Panc1 (cell line): ENCODE measurements around the gene ZDHHC20. TPM values are rescaled to one million over a fixed set of nuclear protein-coding genes. Genes with fewer than 3 reads are reported as not detected.

ENCODE experiments used
- ATAC-seq: fragments of 200-7000 bp; cut with Tn5 transposase; 2 replicates; pipeline ENCODE4 v1.9.1; 2020; ENCODE audit warnings: mild to moderate bottlenecking, moderate library complexity
- BruUV-seq: library from RNA; stranded (reverse); fragments of 400-500 nt; replicated peaks from 2 replicates; lab custom pipeline; 2021; lab: Mats Ljungman, UMichigan
- CTCF ChIA-PET: fragments of 300-600 bp; sonication (Branson Sonifier 250); formaldehyde crosslinking; loops from one replicate; lab custom pipeline; 2022; ENCODE audit warnings: antibody characterized with exemption; lab: Charles Lee
- POLR2A ChIA-PET: fragments of 300-600 bp; sonication (Branson Sonifier 250); formaldehyde crosslinking; loops from one replicate; lab custom pipeline; 2022; ENCODE audit warnings: antibody characterized with exemption; lab: Charles Lee
- DNase-seq: peaks from one replicate; pipeline ENCODE4 v3.0.0-alpha.2; 2010; ENCODE audit warnings: low read depth, low spot score
- H3K27ac ChIP-seq: 2 replicates; pipeline ENCODE4 v1.5.1; 2011; ENCODE audit warnings: mild to moderate bottlenecking, low read length, inconsistent platforms
- H3K27me3 ChIP-seq: fragments of 200-500 bp; sonication (Bioruptor generic); 2 replicates; pipeline ENCODE4 v1.6.0; 2014; ENCODE audit warnings: low read length, inconsistent platforms; ENCODE audit not compliant: control insufficient read depth, insufficient read depth
- H3K36me3 ChIP-seq: fragments of 200-500 bp; sonication (Bioruptor generic); 2 replicates; pipeline ENCODE4 v1.5.1; 2014; ENCODE audit warnings: inconsistent platforms, mild to moderate bottlenecking, low read length, moderate library complexity; ENCODE audit not compliant: control insufficient read depth, insufficient read depth
- H3K4me1 ChIP-seq: 2 replicates; pipeline ENCODE4 v1.5.1; 2011; ENCODE audit warnings: inconsistent platforms, mild to moderate bottlenecking, low read length, moderate library complexity; ENCODE audit not compliant: control insufficient read depth, insufficient read depth
- H3K4me3 ChIP-seq, 2 experiments: 2 replicates each; pipeline ENCODE4 v1.5.1; 2011 to 2012; ENCODE audit warnings: low read depth in 2 of 2, low read length in 2 of 2, mild to moderate bottlenecking in 2 of 2, inconsistent platforms in 1 of 2, moderate library complexity in 1 of 2
- H3K9me3 ChIP-seq: fragments of 200-500 bp; sonication (Bioruptor generic); 2 replicates; pipeline ENCODE4 v1.5.1; 2014; ENCODE audit warnings: low read depth, mild to moderate bottlenecking, inconsistent platforms, low read length, moderate library complexity; ENCODE audit not compliant: control insufficient read depth, insufficient read depth
- POLR2AphosphoS5 ChIP-seq: IDR thresholded peaks from 2 replicates; pipeline ENCODE4 v1.6.1; 2012; ENCODE audit warnings: mild to moderate bottlenecking, low read depth, low read length, moderate library complexity
- SIN3A ChIP-seq: IDR thresholded peaks from 2 replicates; pipeline ENCODE4 v1.6.1; 2012; ENCODE audit warnings: low read depth, mild to moderate bottlenecking, low read length, moderate library complexity, borderline replicate concordance; ENCODE audit not compliant: insufficient read depth
- TCF7L2 ChIP-seq: IDR thresholded peaks from 2 replicates; pipeline ENCODE4 v1.6.1; 2011; ENCODE audit warnings: mild to moderate bottlenecking, low read depth, low read length, inconsistent platforms
- in situ Hi-C: cut with HindIII; loops from 2 replicates; pipeline ENCODE4 v1.10.0; 2016; ENCODE audit warnings: low sequenced_read_pairs, low pct_unique_long_range_greater_than_20kb
- intact Hi-C: fragments of 100-400 bp; cut with micrococcal nuclease; formaldehyde crosslinking; loops from one replicate; pipeline ENCODE4 v1.10.0; 2022; ENCODE audit not compliant: unreplicated experiment
- total RNA-seq: library from RNA; stranded (reverse); gene quantifications from one replicate; pipeline ENCODE4 v1.2.1, GENCODE V29; 2021; ENCODE audit not compliant: unreplicated experiment
- TF ChIP-seq, protein P1 (sequence below), 2 experiments: IDR thresholded peaks; 2 replicates each; pipeline ENCODE4 v1.6.1; 2011 to 2012; ENCODE audit warnings: low read depth in 2 of 2, control low read depth in 1 of 2, low read length in 1 of 2, mild to moderate bottlenecking in 1 of 2, moderate library complexity in 1 of 2; ENCODE audit not compliant: insufficient read depth in 1 of 2
- TF ChIP-seq, protein P2 (sequence below): fragments of 450-650 bp; IDR thresholded peaks from 2 replicates; pipeline ENCODE4 v1.5.1; 2017; ENCODE audit warnings: mild to moderate bottlenecking

ZDHHC20 gene
- total RNA-seq, 1 experiment from 2014 or later, result 38.7 TPM

- intact Hi-C loops, result no loop called here
- DNase-seq, result no peak
- POLR2A ChIA-PET, result no interaction called here
Measured at GRCh38 chr13:21465710-21466160, 6.6 kb upstream of the ZDHHC20 start.

DNA sequence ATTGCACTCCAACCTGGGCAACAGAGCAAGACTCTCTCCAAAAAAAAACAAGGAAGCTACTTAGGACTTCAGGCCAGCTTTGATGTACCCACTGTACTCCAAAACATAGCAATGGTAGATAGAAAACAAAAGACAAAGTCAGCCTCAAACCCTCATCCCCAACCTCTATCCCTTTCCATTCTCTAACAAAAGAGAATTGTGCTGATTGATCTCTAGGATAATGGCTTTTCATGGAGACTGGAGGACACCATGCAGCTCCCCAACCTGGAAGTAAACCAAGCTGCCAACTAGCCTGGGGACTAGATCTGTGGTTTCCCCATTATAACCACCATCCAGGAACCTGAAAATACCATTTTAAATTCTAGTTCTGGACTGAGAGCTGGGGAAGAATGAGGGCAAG, 4.3 kb upstream of the ZDHHC20 start:
- TF ChIP-seq TCF7L2 (no peak), SIN3A (no peak), POLR2AphosphoS5 (no peak)
- TF ChIP-seq, protein P1, sequence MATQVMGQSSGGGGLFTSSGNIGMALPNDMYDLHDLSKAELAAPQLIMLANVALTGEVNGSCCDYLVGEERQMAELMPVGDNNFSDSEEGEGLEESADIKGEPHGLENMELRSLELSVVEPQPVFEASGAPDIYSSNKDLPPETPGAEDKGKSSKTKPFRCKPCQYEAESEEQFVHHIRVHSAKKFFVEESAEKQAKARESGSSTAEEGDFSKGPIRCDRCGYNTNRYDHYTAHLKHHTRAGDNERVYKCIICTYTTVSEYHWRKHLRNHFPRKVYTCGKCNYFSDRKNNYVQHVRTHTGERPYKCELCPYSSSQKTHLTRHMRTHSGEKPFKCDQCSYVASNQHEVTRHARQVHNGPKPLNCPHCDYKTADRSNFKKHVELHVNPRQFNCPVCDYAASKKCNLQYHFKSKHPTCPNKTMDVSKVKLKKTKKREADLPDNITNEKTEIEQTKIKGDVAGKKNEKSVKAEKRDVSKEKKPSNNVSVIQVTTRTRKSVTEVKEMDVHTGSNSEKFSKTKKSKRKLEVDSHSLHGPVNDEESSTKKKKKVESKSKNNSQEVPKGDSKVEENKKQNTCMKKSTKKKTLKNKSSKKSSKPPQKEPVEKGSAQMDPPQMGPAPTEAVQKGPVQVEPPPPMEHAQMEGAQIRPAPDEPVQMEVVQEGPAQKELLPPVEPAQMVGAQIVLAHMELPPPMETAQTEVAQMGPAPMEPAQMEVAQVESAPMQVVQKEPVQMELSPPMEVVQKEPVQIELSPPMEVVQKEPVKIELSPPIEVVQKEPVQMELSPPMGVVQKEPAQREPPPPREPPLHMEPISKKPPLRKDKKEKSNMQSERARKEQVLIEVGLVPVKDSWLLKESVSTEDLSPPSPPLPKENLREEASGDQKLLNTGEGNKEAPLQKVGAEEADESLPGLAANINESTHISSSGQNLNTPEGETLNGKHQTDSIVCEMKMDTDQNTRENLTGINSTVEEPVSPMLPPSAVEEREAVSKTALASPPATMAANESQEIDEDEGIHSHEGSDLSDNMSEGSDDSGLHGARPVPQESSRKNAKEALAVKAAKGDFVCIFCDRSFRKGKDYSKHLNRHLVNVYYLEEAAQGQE (IDR thresholded peaks at IDR 0.05; ENCODE audit: insufficient read depth in 1 of 2, low read depth in 2 of 2, low read length in 1 of 2), result no peak
- TF ChIP-seq, protein P2, sequence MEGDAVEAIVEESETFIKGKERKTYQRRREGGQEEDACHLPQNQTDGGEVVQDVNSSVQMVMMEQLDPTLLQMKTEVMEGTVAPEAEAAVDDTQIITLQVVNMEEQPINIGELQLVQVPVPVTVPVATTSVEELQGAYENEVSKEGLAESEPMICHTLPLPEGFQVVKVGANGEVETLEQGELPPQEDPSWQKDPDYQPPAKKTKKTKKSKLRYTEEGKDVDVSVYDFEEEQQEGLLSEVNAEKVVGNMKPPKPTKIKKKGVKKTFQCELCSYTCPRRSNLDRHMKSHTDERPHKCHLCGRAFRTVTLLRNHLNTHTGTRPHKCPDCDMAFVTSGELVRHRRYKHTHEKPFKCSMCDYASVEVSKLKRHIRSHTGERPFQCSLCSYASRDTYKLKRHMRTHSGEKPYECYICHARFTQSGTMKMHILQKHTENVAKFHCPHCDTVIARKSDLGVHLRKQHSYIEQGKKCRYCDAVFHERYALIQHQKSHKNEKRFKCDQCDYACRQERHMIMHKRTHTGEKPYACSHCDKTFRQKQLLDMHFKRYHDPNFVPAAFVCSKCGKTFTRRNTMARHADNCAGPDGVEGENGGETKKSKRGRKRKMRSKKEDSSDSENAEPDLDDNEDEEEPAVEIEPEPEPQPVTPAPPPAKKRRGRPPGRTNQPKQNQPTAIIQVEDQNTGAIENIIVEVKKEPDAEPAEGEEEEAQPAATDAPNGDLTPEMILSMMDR, result no peak
- ATAC-seq, result no peak

More at GRCh38 chr13:21465710-21466160, 6.6 kb upstream of the ZDHHC20 start:
- H3K4me3 ChIP-seq, result no peak overlapping the region
- CTCF ChIA-PET, result no interaction called here
- no peaks in the 10 kb centered on the region for H3K36me3 ChIP-seq
- in situ Hi-C loops, result no loop called here
- no peak for ATAC-seq
- no peak overlapping the region for H3K27ac ChIP-seq
- no peaks in the 10 kb centered on the region for H3K4me1 ChIP-seq
- H3K9me3 ChIP-seq, result no peaks in the 10 kb centered on the region
- TF ChIP-seq POLR2AphosphoS5 (no peak), TCF7L2 (no peak), SIN3A (no peak)
- TF ChIP-seq, protein P2, result no peak
- TF ChIP-seq, protein P1 (IDR thresholded peaks at IDR 0.05; ENCODE audit: insufficient read depth in 1 of 2, low read depth in 2 of 2, low read length in 1 of 2), result no peak
- H3K27me3 ChIP-seq, result no peaks in the 10 kb centered on the region
- no TSS peak for BruUV-seq

More for the DNA sequence above, 4.3 kb upstream of the ZDHHC20 start:
- in situ Hi-C loops (no loop called here), intact Hi-C loops (no loop called here)
- no peak overlapping the region for H3K4me3 ChIP-seq
- BruUV-seq, result no TSS peak
- H3K9me3 ChIP-seq, result no peaks in the 10 kb centered on the region
- H3K36me3 ChIP-seq, result no peaks in the 10 kb centered on the region; the same call in 1 of the 2 replicates
- H3K4me1 ChIP-seq, result no peaks in the 10 kb centered on the region
- H3K27ac ChIP-seq, result no peak overlapping the region
- H3K27me3 ChIP-seq, result no peaks in the 10 kb centered on the region
- POLR2A ChIA-PET, result no interaction called here
- DNase-seq, result no peak
- CTCF ChIA-PET, result no interaction called here
